ENCODE measurements around the gene PIGO. TPM values are rescaled to one million over a fixed set of nuclear protein-coding genes. Genes with fewer than 3 reads are reported as not detected.

The PIGO gene
- total and polyA plus RNA-seq, 10 of the 15 experiments (the other 5 are each of a cell fraction or from before 2014, with no cell fraction given) = 8.2 to 23.3 (median 18.4) TPM

DNA sequence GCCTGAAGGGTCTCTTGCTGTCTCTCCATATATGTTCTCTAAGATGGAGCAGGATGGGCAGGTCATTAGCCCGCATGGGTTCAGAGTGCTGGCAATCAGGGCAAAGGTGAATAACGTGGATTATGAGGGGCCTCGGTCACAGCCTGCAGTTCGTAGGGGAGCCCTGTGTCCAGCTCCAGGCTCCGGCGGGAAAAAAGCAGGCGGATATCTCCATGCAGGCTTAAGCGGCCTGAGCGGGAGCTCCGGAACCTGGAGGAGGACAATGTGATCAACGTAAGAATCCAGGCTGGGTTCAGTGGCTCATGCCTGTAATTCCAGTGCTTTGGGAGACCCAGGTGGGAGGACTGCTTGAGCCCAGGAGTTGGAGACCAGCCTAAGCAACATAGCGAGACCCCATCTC lies 8.7 kb upstream of the PIGO start:
- POLR2A ChIA-PET = interaction anchor here (3.5 kb wide), 1 partner anchor 10 kb away, joined by 27 read pairs; the partner anchor contains the start of gene ATOSB
- Histone ChIP-seq H3K4me1 (ENCODE audit: control insufficient read depth, insufficient read depth, low read length) (peaks cover 5% of the 10 kb centered on the region), H3K36me3 (ENCODE audit: control insufficient read depth in 2 of 2, insufficient read depth in 2 of 2, low read length in 1 of 2) (peaks cover 6 to 11% of the 10 kb centered on the region in 2 experiments; a peak in 3 of 4 replicates), H4K20me1 (ENCODE audit: control insufficient read depth, insufficient read depth) (no peaks in the 10 kb centered on the region), H3K9ac (ENCODE audit: control insufficient read depth, insufficient read depth, low read length) (no peak overlapping the region), H3K79me2 (ENCODE audit: control insufficient read depth, insufficient read depth, low read length) (peaks cover 14% of the 10 kb centered on the region), H3K27me3 (replicated peaks in 1 of 2; ENCODE audit: control insufficient read depth in 2 of 2, insufficient read depth in 2 of 2, low read length in 1 of 2) (no peaks in the 10 kb centered on the region), H3K27ac (ENCODE audit: control insufficient read depth, insufficient read depth) (no peak overlapping the region), H3K4me3 (no peak overlapping the region), H2AFZ (ENCODE audit: control insufficient read depth, low read depth, low read length) (no peak overlapping the region), H3K4me2 (ENCODE audit: control insufficient read depth, insufficient read depth) (no peak overlapping the region), H3K9me3 (replicated peaks; ENCODE audit: control insufficient read depth, insufficient read depth, low read length) (no peaks in the 10 kb centered on the region)
- SMC1A ChIA-PET (ENCODE audit: uncharacterized antibody, unreplicated experiment) = no interaction called here
- in situ Hi-C loops (cut with MboI) = loop anchor here (10.0 kb wide), 2 partner anchors 630 to 710 kb away; partner anchors contain the start of genes CREB3, HINT2, SPAG8 and TLN1
- RAD21 ChIA-PET (ENCODE audit: unreplicated experiment) = no interaction called here
- ATAC-seq = no peak
- intact Hi-C loops (cut with micrococcal nuclease; ENCODE audit: unreplicated experiment) = no loop called here
- no peak for FAIRE-seq
- 77% methylated on average over 12 of the region's 12 CpGs for WGBS (ENCODE audit: insufficient coverage, insufficient replicate concordance, low lambda C conversion rate, missing lambda C conversion rate)
- BruUV-seq (replicated peaks) = no TSS peak
- CTCF ChIA-PET = interaction anchor here (1.0 to 1.1 kb wide), 2 partner anchors 206 to 499 kb away, joined by 3 read pairs; no protein-coding TSS in a partner anchor
- DNase-seq (ENCODE audit: low read depth, low spot score) = no peak
- no peak for TF ChIP-seq TBL1XR1 (IDR thresholded peaks at IDR 0.05; ENCODE audit: low read depth, low read length)
- no peak for TF ChIP-seq MYB (IDR thresholded peaks at IDR 0.05; ENCODE audit: borderline replicate concordance, low read depth, low read length)
- no peak for TF ChIP-seq RAD51 (IDR thresholded peaks at IDR 0.05)
- TF ChIP-seq SMARCA5 (IDR thresholded peaks at IDR 0.05) = no peak
- no peak for TF ChIP-seq YY1 (IDR thresholded peaks at IDR 0.05; ENCODE audit: low read depth, low read length)
- TF ChIP-seq IRF4 (IDR thresholded peaks at IDR 0.05; ENCODE audit: low read depth, low read length) = no peak
- no peak for TF ChIP-seq NFYB (IDR thresholded peaks at IDR 0.05; ENCODE audit: insufficient read depth, low read depth, low read length)
- TF ChIP-seq CBX3 (IDR thresholded peaks at IDR 0.05; ENCODE audit: borderline replicate concordance, low read depth) = no peak
- TF ChIP-seq SMC3 (IDR thresholded peaks at IDR 0.05; ENCODE audit: borderline replicate concordance, low read length) = no peak
- TF ChIP-seq, protein P1, sequence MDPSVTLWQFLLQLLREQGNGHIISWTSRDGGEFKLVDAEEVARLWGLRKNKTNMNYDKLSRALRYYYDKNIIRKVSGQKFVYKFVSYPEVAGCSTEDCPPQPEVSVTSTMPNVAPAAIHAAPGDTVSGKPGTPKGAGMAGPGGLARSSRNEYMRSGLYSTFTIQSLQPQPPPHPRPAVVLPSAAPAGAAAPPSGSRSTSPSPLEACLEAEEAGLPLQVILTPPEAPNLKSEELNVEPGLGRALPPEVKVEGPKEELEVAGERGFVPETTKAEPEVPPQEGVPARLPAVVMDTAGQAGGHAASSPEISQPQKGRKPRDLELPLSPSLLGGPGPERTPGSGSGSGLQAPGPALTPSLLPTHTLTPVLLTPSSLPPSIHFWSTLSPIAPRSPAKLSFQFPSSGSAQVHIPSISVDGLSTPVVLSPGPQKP (IDR thresholded peaks at IDR 0.05; ENCODE audit: low read depth, low read length) = no peak
- TF ChIP-seq POU2F2 (IDR thresholded peaks at IDR 0.05; ENCODE audit: borderline replicate concordance, low read depth, low read length) = no peak
- no peak for TF ChIP-seq WRNIP1 (IDR thresholded peaks at IDR 0.05; ENCODE audit: borderline replicate concordance, low read depth, low read length)
- TF ChIP-seq SMAD5 (IDR thresholded peaks at IDR 0.05; ENCODE audit: low read depth) = no peak
- TF ChIP-seq BCL11A (IDR thresholded peaks at IDR 0.05; ENCODE audit: low read depth, low read length) = no peak
- TF ChIP-seq, protein P2, sequence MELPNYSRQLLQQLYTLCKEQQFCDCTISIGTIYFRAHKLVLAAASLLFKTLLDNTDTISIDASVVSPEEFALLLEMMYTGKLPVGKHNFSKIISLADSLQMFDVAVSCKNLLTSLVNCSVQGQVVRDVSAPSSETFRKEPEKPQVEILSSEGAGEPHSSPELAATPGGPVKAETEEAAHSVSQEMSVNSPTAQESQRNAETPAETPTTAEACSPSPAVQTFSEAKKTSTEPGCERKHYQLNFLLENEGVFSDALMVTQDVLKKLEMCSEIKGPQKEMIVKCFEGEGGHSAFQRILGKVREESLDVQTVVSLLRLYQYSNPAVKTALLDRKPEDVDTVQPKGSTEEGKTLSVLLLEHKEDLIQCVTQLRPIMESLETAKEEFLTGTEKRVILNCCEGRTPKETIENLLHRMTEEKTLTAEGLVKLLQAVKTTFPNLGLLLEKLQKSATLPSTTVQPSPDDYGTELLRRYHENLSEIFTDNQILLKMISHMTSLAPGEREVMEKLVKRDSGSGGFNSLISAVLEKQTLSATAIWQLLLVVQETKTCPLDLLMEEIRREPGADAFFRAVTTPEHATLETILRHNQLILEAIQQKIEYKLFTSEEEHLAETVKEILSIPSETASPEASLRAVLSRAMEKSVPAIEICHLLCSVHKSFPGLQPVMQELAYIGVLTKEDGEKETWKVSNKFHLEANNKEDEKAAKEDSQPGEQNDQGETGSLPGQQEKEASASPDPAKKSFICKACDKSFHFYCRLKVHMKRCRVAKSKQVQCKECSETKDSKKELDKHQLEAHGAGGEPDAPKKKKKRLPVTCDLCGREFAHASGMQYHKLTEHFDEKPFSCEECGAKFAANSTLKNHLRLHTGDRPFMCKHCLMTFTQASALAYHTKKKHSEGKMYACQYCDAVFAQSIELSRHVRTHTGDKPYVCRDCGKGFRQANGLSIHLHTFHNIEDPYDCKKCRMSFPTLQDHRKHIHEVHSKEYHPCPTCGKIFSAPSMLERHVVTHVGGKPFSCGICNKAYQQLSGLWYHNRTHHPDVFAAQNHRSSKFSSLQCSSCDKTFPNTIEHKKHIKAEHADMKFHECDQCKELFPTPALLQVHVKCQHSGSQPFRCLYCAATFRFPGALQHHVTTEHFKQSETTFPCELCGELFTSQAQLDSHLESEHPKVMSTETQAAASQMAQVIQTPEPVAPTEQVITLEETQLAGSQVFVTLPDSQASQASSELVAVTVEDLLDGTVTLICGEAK (IDR thresholded peaks at IDR 0.05; ENCODE audit: borderline replicate concordance) = no peak
